Right lobe of liver (tissue), 4 donors: ENCODE measurements around the gene TMEM132D.

Experiments
- POLR2A ChIP-seq: fragments of 450-650 bp; IDR thresholded peaks from one replicate; pipeline ENCODE4 v1.6.1; 2017; ENCODE audit warnings: antibody characterized with exemption, mild to moderate bottlenecking
- TF ChIP-seq, protein P1 (sequence below), 4 donors: fragments of 200-600 bp in 3 of 4; fragments of 450-650 bp in 1 of 4; IDR thresholded peaks; one replicate each; pipeline versions ENCODE4 v1.5.1 to v1.8.0; 2016 to 2022; ENCODE audit warnings: antibody characterized with exemption in 4 of 4, mild to moderate bottlenecking in 2 of 4
- donor health status: DM: no; HTN: no; CAD: no.
- donor health status: DM: no; HTN: no; CAD: no.
- donor health status: DM: no; HTN: yes; CAD: no.

DNA sequence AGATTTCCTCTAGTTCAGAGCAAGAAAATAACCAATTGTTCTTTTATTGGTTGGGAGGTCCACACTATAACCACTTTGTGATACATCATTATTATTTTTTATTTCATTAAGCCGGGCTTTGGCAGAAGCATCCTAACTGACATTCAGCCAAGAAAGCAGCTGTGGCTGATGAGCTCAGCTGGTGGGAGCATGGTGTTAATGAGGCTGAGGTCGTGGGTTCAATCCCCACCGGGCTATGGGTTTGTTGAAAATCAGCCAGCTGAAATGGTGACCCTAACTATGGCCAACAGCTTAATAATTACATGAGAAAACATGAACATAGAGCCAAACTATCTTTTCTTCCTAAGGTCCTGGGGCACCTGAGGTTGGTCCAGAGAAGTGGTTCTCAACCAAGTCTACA lies 672.3 kb downstream of the TMEM132D start:
- TF ChIP-seq, protein P1, sequence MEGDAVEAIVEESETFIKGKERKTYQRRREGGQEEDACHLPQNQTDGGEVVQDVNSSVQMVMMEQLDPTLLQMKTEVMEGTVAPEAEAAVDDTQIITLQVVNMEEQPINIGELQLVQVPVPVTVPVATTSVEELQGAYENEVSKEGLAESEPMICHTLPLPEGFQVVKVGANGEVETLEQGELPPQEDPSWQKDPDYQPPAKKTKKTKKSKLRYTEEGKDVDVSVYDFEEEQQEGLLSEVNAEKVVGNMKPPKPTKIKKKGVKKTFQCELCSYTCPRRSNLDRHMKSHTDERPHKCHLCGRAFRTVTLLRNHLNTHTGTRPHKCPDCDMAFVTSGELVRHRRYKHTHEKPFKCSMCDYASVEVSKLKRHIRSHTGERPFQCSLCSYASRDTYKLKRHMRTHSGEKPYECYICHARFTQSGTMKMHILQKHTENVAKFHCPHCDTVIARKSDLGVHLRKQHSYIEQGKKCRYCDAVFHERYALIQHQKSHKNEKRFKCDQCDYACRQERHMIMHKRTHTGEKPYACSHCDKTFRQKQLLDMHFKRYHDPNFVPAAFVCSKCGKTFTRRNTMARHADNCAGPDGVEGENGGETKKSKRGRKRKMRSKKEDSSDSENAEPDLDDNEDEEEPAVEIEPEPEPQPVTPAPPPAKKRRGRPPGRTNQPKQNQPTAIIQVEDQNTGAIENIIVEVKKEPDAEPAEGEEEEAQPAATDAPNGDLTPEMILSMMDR (IDR thresholded peaks at IDR 0.05): no peak
- no peak for TF ChIP-seq POLR2A
